Measurements from ENCODE around the gene SPAG17.

GRCh38 chr1:118118469-118118868 lies 66.6 kb downstream of the SPAG17 start:
- TF ChIP-seq BACH2 (CRISPR knock-in tag; IDR thresholded peaks at IDR 0.05; ENCODE audit: borderline replicate concordance), result no peak
- TF ChIP-seq TSHZ2 (CRISPR knock-in tag; IDR thresholded peaks at IDR 0.05), result no peak
- TF ChIP-seq OSR1 (CRISPR knock-in tag; IDR thresholded peaks at IDR 0.05), result no peak

All from SK-N-SH treated with all-trans-retinoic acid at 6 μM for 48 hours (cell line).